Activated CD8-positive, alpha-beta memory T cell treated with anti-CD3 and anti-CD28 coated beads for 4 hours (primary cell): ENCODE measurements around the gene JAZF1.

ENCODE experiments used
- DNase-seq, 2 donors: peaks; one replicate each; pipeline ENCODE4 v3.0.0-alpha.2; 2020; ENCODE audit warnings: low read depth in 2 of 2

JAZF1 gene

DNA sequence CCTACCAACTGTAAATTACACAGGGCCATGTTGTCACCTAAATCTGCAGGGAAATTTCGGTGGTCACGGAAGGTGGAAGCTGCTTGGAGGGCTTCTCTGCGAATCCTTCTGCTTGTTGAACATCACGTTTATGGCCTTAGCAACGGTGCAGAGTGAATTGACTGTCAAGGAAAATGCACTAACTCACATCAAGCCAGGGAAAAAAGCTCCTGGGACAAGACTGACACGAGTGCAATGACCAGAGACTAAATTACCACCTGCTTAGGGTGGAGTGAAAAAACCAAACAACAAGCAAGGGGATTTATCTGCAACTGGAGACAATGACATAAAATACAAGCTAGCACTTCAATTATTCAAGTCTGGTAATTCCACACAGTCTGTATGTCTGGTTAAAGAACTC is 211.2 kb downstream of the JAZF1 start:
- DNase-seq: no peak

DNA sequence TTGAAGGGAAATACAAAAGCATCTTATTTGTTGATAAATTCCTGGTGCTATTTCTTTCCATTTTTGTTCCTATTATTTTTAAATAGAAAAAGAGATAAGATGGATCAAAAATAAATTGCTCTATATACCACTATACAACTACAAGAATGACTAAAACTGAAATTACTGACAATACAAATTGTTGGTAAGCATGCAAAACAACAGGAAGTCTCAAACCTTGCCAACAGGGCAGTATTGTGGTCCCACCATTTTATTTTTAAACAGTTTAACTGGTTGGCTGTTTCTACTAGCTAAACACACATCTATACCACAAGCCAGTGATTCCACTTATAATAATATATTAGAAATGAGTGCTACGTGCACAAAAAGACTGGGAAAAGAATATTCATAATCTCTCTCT is 213.0 kb downstream of the JAZF1 start:
- no peak for DNase-seq

GRCh38 chr7:27966219-27966780 is 214.3 kb downstream of the JAZF1 start:
- DNase-seq: no peak

DNA sequence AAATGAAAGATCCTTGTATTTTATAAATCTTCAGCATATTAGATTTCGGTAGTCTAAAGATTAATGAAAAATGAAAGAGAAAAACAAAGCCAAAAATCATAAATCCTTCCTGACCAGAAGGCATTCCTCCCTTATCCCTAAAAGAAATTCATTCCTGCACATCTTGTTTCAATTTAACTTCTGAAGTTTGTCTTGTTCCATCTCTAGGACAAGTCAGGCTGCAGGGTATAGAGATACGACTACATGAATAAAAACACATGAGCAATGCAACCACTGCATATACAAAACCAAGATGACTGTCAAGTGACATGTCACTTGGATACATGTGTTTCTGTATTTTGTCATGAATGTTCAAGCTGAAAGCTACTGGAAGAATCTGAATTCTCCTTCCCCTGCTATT is 214.9 kb downstream of the JAZF1 start:
- no peak for DNase-seq

DNA sequence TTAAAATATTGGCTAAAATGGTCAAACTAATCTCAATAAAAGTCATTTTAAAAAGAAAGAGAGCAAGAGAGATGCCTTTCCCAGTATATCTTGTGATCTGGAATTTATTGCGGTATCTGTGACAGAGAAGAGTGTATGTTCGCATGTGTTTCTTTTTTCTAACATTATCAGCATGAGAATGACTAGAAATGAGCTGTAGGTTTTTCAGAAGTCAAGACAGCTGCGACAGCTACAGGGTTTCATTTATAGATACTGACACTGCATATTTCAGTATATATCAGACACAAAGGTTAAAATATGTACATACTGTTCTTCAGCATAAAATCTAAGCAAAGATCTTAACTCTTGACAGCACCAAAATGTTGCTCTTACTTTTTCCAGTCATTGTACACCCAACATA is 215.8 kb downstream of the JAZF1 start:
- DNase-seq: no peak

DNA sequence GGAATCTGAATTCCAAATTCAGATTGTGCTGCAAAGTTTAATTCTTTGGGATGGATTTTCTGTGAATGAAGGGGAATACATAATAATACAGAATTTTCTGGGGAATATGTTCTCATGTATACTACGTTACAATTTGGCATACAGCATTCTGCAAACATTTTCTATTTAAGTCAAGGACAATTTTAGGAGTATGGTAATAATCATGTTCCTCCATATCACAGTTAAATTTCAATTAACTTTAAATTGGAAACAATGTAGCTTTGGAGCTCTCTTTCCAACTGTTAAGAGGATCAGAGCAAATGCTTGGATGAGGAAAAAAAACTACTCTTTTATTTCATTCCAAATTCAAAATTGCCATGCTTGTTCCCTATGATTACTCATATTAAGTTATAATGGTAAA is 217.5 kb downstream of the JAZF1 start:
- no peak for DNase-seq

- no peak for DNase-seq
These were observed 218.3 kb downstream of the JAZF1 start for GRCh38 chr7:27962273-27962672.

DNA sequence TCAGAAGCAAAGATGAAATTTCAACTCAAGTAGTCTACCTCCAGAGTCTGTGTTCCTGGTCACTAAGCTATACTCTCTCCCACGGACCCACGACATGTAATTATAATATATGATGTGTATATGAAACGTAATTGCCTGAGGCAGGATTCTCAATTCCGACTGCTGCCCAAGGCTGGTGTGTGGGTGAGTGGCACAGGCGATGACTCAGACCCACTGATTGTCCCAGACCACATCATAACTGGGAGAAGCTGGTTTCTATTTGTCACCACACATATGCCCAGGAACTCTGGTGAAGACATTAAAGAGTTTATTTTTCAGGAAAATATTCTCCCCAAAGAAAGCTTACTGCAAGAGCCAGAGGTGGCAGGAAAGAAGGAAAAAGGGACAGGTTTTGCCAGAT is 219.3 kb downstream of the JAZF1 start:
- DNase-seq: no peak

- DNase-seq: no peak
These were observed 220.2 kb downstream of the JAZF1 start for GRCh38 chr7:27960415-27960814.

DNA sequence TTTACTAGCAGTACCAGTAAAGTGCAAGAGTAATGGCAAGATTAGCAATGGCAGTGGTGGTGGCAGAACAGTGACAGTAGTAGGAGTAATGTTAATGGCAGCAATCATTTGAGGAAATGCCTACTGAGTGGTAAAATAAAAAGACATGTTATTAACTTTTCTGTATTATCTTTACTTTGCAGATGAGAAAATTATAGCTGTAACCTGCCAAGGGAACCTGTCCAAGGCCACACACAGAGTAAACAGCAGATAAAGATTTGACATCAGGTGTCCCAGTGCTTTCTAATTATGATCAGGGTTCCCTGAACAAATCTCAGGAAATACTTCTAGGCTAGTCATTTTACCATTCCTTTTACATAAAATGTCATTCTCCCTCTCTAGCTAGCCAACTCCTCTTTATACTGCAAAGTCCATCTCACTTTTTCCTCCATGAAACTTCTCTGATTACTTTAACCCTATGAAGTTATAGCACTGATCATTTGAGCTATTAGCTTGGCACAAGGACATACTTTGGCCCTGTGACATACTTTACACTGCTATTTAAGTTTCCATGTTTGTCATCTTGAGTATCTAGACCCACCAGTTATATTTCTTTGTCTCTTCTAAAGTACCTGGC is 221.6 kb downstream of the JAZF1 start:
- DNase-seq: no peak

GRCh38 chr7:27955596-27955995 is 225.0 kb downstream of the JAZF1 start:
- no peak for DNase-seq

- no peak for DNase-seq
These were observed 225.6 kb downstream of the JAZF1 start for GRCh38 chr7:27955011-27955410.

GRCh38 chr7:27953777-27954176 is 226.8 kb downstream of the JAZF1 start:
- DNase-seq: no peak

DNA sequence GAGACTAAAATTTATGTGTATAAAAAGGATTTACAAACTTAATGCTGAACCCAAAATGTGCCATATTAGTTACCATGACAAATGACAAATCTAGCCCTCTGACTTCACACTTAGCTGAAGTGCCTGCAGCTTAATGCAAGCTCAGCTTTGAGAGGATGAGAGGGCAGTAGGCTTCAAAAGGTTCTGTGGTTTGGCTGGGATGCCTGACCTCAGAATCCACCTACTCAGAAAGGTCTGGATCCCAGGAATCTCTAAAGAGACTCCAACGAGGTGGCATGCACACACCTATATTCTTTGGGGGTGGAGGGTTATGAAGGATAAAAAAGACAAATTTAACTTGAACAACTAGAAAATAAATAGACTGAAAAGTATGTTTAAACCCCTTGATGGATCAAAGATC is 227.2 kb downstream of the JAZF1 start:
- no peak for DNase-seq

GRCh38 chr7:27952456-27953285 is 227.9 kb downstream of the JAZF1 start:
- no peak for DNase-seq

DNA sequence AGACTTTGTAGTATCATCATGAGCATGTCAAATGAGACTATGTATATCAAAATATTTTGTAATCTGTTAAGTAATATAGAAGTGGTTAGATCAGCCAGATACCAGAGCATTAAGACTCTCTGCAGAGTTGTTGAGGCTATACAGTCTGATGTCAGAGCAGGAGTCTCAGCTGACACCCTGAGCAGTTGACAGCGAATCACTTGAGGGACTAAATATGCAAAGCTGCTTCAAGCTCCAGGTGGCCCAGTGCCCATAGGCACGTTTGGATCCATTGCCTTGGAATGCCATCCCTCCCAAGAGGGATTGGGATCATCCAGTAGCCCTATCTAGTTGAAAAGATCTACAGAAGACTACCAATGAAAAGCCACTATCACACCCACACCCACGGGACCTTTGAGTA is 230.5 kb downstream of the JAZF1 start:
- DNase-seq: no peak

GRCh38 chr7:27948861-27949260 is 231.7 kb downstream of the JAZF1 start:
- no peak for DNase-seq

DNA sequence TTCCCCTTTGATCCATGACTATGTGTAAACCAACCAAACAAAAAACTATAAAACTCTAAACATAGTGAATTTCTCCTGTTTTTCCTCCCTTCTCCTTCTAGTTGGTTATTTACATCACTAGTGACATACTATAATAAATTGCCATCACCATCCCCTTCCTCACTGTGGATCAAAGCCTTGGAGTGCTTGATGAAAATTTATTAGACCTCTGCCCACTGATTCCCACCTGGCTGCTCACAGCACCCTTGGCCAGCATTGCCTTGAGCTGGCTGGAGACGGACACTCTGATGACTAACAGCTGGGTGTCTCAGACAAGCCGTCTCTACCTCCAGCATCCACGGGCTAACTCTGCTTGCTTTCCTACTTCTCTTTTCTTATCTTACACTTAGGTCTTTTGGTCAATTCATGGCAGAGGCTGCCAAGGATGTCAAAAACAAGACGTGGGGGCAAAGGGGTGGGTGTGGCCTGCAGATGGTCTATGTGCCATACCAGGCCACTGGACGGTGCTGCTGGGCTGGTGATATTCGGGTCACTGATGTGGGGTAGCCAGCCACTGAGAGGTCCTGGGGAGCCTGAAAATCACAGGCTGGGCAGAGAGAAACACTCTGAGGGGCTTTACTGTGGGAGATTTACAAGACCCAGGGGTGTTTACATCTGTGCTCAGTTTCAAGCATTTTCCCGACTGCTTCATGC is 232.9 kb downstream of the JAZF1 start:
- no peak for DNase-seq

DNA sequence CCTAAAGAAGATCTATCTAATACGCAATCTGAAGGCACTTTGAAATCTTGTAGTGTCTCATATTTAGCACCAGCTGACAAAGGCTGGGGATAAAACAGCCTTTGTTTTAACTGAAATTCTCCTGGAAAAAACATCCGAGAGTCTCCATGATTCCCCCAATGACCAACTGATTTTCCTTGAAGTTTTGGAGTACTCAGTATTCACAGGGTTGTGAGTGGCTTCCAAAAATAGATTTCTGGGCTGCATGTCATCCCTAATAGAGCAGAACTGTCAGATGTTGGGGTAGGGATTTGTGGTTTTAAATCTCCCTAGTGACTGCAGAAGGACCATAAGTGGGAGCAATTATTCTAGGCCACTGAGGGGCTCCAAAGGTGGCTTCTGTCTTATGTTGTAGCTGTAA is 234.2 kb downstream of the JAZF1 start:
- no peak for DNase-seq

GRCh38 chr7:27945058-27945795 is 235.4 kb downstream of the JAZF1 start:
- no peak for DNase-seq

DNA sequence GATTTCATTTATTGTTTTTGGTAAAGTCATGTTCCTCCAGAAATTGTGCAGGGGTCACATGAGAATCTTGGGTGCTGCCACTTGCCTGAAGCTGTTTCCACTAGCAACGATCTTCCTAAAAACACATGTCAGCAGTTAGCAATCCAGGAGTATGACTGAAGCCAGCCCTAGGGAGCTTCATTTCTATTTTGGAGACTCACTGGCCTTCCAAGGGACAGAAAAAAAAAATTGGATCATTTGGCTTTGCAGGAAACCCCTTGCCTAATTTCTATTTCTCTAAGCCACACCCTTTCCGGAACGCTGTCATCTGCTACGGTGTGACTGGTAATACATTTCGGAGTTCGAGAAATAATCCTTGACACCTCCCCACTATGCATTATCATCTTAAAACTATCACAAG is 236.0 kb downstream of the JAZF1 start:
- no peak for DNase-seq

GRCh38 chr7:27943241-27943640 is 237.4 kb downstream of the JAZF1 start:
- no peak for DNase-seq
